Prostate gland (tissue), 2 donors: ENCODE results near the gene ECHS1. TPM values are rescaled to one million over a fixed set of nuclear protein-coding genes. Genes with fewer than 3 reads are reported as not detected.
"Not testable (repeated sequence)": the region's sequence is repeated elsewhere in the genome, so short reads cannot be mapped to it uniquely, and the experiment has no call there.

Experiments used
- DNase-seq: peaks from one replicate; pipeline ENCODE4 v3.0.0-alpha.2; 2019; ENCODE audit warnings: low spot score
- H3K27ac ChIP-seq, 2 donors: fragments of 200-600 bp; sonication (generic); 2 replicates each; pipeline ENCODE4 v1.5.1; 2017 to 2019
- H3K27me3 ChIP-seq: fragments of 200-600 bp; sonication (generic); replicated peaks from 2 replicates; pipeline ENCODE4 v1.5.1; 2019; ENCODE audit not compliant: insufficient read depth
- H3K36me3 ChIP-seq, 2 donors: fragments of 200-600 bp; sonication (generic); 1 replicate in 1 of 2; 2 replicates in 1 of 2; pipeline versions ENCODE4 v1.5.1 to v1.8.1; 2017 to 2019
- H3K4me1 ChIP-seq: fragments of 200-600 bp; sonication (generic); replicated peaks from 2 replicates; pipeline ENCODE4 v1.5.1; 2019
- H3K4me3 ChIP-seq, 2 donors: fragments of 200-600 bp; sonication (generic); 2 replicates each; pipeline ENCODE4 v1.5.1; 2017 to 2019
- H3K9me3 ChIP-seq: fragments of 200-600 bp; sonication (generic); 2 replicates; pipeline ENCODE4 v1.5.1; 2017
- POLR2A ChIP-seq: fragments of 450-650 bp; IDR thresholded peaks from one replicate; pipeline ENCODE4 v1.6.1; 2016; ENCODE audit warnings: antibody characterized with exemption, mild to moderate bottlenecking
- POLR2AphosphoS5 ChIP-seq: sonication (generic); formaldehyde crosslinking; IDR thresholded peaks from one replicate; pipeline ENCODE4 v1.6.1; 2017; ENCODE audit warnings: antibody characterized with exemption
- WGBS: methylation state at CpG from one replicate; pipeline ENCODE4 v1.1.5; 2018; 5-methylcytosine and 5-hydroxymethylcytosine counted together
- intact Hi-C: fragments of 100-400 bp; cut with DNase I; formaldehyde crosslinking; loops from one replicate; pipeline ENCODE4 v1.14.2; 2022
- total RNA-seq, 2 donors: library from RNA; depleted of rRNA; stranded (reverse); fragments of >200 nt; gene quantifications; one replicate each; pipeline ENCODE4 v1.1.0, GENCODE V29; 2016
- TF ChIP-seq, protein P1 (sequence below), 4 experiments: fragments of 200-600 bp in 2 of 4; fragments of 450-650 bp in 2 of 4; sonication (generic) in 2 of 4; IDR thresholded peaks; 1 replicate in 3 of 4; 2 replicates in 1 of 4; pipeline ENCODE4 v1.5.1; 2016 to 2019; ENCODE audit warnings: antibody characterized with exemption in 4 of 4, mild to moderate bottlenecking in 2 of 4, moderate library complexity in 2 of 4

The ECHS1 gene
- total RNA-seq, 2 donors from 2014 or later = 112 to 126 TPM

DNA sequence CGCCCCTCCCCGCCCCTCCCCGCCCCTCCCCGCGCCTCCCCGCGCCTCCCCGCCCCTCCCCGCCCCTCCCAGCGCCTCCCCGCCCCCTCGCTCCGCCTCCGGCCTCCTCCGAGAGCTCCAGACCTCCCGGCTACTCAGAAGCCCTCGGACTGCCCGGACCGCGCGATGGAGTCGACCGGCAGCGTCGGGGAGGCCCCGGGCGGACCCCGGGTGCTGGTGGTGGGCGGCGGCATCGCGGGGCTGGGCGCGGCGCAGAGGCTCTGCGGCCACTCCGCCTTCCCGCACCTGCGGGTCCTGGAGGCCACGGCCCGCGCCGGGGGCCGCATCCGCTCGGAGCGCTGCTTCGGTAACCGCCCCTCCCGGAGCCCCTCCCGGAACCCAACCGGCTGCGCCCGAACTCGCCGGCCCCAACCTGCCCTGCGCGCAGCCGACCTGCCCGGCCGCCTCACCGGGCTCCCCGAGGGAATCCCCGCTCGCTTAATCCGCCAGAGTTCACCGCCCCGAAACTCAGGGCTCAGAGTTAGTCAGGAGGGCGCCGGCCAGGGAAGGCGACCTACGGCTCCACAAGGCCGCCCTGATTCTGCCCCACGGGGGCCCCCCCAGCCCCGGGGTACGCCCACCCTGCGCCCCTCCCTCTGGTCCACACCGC lies 6.1 kb upstream of the ECHS1 start, which contains the start of gene PAOX:
Gene PAOX (plus strand): TSS at position 111 of the 649 bp plus-strand sequence. CDS start 55 bp downstream, at position 166.
- WGBS = 3% methylated on average over 37 of the region's 78 CpGs
- no peaks in the 10 kb centered on the region for H3K36me3 ChIP-seq
- peak within 1 kb of the TSS; percentile 75 to 85 for H3K4me3 ChIP-seq
- H3K4me1 ChIP-seq = peaks cover 3% of the 10 kb centered on the region
- intact Hi-C loops = no loop called here
- H3K27me3 ChIP-seq = no peaks in the 10 kb centered on the region
- H3K27ac ChIP-seq = peak within 1 kb of the TSS; percentile 80
- peak; percentile 66 for DNase-seq
- H3K9me3 ChIP-seq = no peaks in the 10 kb centered on the region
- peak; percentile 34 for TF ChIP-seq POLR2A
- TF ChIP-seq, protein P1, sequence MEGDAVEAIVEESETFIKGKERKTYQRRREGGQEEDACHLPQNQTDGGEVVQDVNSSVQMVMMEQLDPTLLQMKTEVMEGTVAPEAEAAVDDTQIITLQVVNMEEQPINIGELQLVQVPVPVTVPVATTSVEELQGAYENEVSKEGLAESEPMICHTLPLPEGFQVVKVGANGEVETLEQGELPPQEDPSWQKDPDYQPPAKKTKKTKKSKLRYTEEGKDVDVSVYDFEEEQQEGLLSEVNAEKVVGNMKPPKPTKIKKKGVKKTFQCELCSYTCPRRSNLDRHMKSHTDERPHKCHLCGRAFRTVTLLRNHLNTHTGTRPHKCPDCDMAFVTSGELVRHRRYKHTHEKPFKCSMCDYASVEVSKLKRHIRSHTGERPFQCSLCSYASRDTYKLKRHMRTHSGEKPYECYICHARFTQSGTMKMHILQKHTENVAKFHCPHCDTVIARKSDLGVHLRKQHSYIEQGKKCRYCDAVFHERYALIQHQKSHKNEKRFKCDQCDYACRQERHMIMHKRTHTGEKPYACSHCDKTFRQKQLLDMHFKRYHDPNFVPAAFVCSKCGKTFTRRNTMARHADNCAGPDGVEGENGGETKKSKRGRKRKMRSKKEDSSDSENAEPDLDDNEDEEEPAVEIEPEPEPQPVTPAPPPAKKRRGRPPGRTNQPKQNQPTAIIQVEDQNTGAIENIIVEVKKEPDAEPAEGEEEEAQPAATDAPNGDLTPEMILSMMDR (IDR thresholded peaks at IDR 0.05) = no peak

DNA sequence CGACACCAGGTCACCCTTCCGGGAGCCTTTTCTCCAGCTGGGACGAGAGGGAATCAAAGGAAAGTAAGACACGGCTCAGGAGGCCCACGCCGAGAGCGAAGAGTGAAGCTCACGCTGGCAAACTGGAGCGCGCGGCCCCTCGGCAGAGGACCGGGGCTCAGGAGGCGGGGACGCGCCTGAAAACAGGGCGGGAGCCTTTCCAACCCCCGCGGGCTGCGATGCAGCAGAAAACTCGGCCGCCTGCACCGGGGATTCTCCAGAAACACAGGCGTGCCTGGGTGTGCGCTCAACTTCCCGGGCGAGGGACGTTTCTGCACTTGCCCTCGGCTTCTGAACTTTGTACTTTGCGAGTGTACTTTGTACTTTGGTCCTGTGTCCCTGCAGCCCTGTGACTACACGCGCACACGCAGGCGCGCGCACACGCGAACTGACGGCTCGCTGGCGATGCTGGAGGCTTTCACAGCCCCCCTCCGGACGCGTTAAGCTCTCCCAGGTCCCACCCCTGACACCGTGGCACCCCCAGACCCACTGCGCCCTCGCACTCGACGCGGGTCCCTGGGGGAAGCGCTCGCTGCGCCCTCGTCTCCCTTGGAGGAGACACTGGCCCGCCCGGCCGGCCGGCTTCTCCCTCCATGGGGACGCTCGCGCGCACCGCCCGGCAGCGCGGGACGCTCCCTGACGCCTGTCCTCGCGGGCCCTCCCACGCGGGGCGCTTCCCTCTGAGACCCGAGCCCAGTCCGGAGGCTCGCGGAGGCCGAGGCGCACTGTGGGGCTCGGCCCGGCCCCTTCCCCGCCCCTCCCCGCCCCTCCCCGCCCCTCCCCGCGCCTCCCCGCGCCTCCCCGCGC lies 5.3 kb upstream of the ECHS1 start:
- H3K36me3 ChIP-seq = no peaks in the 10 kb centered on the region
- 1% methylated on average over 64 of the region's 90 CpGs for WGBS
- no peaks in the 10 kb centered on the region for H3K27me3 ChIP-seq
- H3K4me1 ChIP-seq = peaks cover 4% of the 10 kb centered on the region
- peak; percentile 44 for DNase-seq
- H3K27ac ChIP-seq = peak overlapping the region; percentile 80
- TF ChIP-seq POLR2AphosphoS5 (no peak), POLR2A (peak; percentile 33)
- TF ChIP-seq, protein P1 (IDR thresholded peaks at IDR 0.05) = no peak
- H3K4me3 ChIP-seq = peak overlapping the region; percentile 75 to 85
- no peaks in the 10 kb centered on the region for H3K9me3 ChIP-seq
- intact Hi-C loops = no loop called here

DNA sequence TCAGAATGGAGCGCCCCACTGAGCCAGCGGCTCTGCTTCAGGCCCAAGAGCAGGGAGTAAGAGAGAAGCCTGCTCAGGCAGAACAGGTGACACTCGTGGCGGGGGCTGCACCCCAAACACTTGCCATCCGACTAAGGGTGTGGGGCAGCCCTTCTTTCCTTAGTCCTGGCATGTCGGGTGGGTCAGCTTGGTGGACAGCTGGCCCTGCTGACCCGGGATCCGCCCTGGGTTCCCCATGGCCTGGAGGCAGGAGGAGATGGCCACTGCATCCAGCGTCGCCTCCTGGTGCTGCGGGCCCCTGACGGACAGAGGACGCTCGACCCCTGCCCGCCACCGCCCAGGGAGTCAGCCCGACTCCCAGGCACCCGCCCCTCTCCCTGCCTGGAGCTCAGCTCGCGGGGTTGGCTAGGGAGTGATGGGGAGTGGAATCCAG lies 4.7 kb upstream of the ECHS1 start:
- Histone ChIP-seq H3K9me3 (no peaks in the 10 kb centered on the region), H3K4me1 (peaks cover 4% of the 10 kb centered on the region), H3K27me3 (no peaks in the 10 kb centered on the region), H3K4me3 (peak overlapping the region; percentile 75 to 85), H3K36me3 (no peaks in the 10 kb centered on the region), H3K27ac (peak overlapping the region; percentile 80)
- DNase-seq = no peak
- intact Hi-C loops = no loop called here
- no peak for TF ChIP-seq POLR2AphosphoS5
- TF ChIP-seq, protein P1 (IDR thresholded peaks at IDR 0.05) = no peak
- no peak for TF ChIP-seq POLR2A
- 19% methylated on average over 13 of the region's 20 CpGs for WGBS

DNA sequence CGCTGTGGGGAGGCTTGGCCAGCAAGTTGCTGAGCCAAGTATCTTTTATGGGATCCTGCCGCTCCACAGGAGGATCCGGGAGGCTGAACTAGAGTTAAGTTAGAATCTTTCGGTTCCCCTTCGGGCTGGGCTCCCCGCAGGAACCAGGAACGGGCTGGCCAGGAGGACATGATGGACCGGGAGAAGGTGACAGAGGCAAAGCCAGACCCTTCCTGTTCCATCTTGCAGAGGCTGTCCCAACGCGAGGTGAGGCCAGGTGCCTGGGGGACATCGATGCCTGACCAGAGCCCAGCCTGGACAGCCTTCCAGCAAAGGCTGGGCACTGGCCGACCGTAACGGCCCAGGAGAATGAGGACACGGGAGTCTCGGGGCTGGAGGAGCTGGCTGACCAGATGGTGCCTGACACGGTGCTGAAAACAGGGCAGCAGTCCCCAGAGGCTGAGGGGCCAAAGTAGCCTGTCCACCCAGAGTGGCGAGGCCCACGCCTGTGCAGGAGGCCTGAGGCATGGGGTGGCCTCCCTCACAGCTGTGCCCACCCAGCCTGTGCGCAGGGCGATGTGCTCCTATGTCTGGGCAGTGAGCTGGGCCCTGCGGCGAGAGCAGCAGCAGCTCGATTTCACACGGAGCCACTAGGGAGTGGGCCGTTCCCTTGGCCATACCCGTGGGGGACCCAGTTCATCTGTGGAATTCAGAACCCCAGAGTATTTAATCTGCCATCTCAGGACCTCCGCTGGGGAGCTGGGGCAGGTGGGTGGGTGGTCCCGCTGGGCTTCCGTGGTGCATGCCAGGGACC lies 4.1 kb upstream of the ECHS1 start:
- WGBS = 85% methylated on average over 21 of the region's 30 CpGs
- Histone ChIP-seq H3K4me1 (peaks cover 4% of the 10 kb centered on the region), H3K27me3 (no peaks in the 10 kb centered on the region), H3K27ac (peak overlapping the region; percentile 36 to 80), H3K4me3 (no peak overlapping the region), H3K9me3 (no peaks in the 10 kb centered on the region), H3K36me3 (no peaks in the 10 kb centered on the region)
- DNase-seq = no peak
- intact Hi-C loops = no loop called here
- no peak for TF ChIP-seq POLR2A
- TF ChIP-seq POLR2AphosphoS5 = no peak
- TF ChIP-seq, protein P1 (IDR thresholded peaks at IDR 0.05) = no peak

DNA sequence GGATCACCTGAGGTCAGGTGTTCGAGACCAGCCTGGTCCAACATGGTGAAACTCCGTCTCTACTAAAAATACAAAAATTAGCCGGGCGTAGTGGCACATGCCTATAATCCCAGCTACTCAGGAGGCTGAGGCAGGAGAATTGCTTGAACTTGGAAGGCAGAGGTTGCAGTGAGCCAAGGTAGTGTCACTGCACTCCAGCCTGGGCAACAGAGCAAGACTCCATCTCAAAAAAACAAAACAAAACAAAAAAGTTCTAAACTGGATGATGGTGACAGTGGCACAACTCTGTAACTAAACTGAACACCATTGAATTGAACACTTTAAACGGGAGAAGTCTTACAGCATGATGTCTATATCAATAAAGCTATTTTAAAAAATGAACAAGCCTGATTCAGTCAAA lies 3.0 kb upstream of the ECHS1 start:
- H3K4me1 ChIP-seq, DNase-seq, intact Hi-C loops, H3K36me3 ChIP-seq, H3K9me3 ChIP-seq, H3K27me3 ChIP-seq, H3K4me3 ChIP-seq: not testable (repeated sequence)
- WGBS = 96% methylated on average over 5 of the region's 5 CpGs
- H3K27ac ChIP-seq = peak overlapping the region in 1 of 2 donors; percentile 80
